ENCODE data around the gene LRRTM4.

LRRTM4 gene

GRCh38 chr2:76839826-76840225 lies 682.4 kb downstream of the LRRTM4 start:
- TF ChIP-seq CTCF (IDR thresholded peaks at IDR 0.05; ENCODE audit: extremely low read depth, missing control alignments), result no peak
- no peak for DNase-seq (ENCODE audit: low spot score)

- no peak for TF ChIP-seq CTCF (IDR thresholded peaks at IDR 0.05; ENCODE audit: extremely low read depth, missing control alignments)
- DNase-seq (ENCODE audit: low spot score), result no peak
These were observed 692.6 kb downstream of the LRRTM4 start for GRCh38 chr2:76829374-76830234.

- no peak for DNase-seq (ENCODE audit: low spot score)
- no peak for TF ChIP-seq CTCF (IDR thresholded peaks at IDR 0.05; ENCODE audit: extremely low read depth, missing control alignments)
These were observed 695.5 kb downstream of the LRRTM4 start for GRCh38 chr2:76826691-76827090.

GRCh38 chr2:76825140-76825970 lies 696.8 kb downstream of the LRRTM4 start:
- TF ChIP-seq CTCF (IDR thresholded peaks at IDR 0.05; ENCODE audit: extremely low read depth, missing control alignments), result no peak
- DNase-seq (ENCODE audit: low spot score), result no peak

- TF ChIP-seq CTCF (IDR thresholded peaks at IDR 0.05; ENCODE audit: extremely low read depth, missing control alignments), result no peak
- no peak for DNase-seq (ENCODE audit: low spot score)
These were observed 700.4 kb downstream of the LRRTM4 start for GRCh38 chr2:76821731-76822130.

- DNase-seq (ENCODE audit: low spot score), result no peak
- no peak for TF ChIP-seq CTCF (IDR thresholded peaks at IDR 0.05; ENCODE audit: extremely low read depth, missing control alignments)
These were observed 709.1 kb downstream of the LRRTM4 start for GRCh38 chr2:76813084-76813483.

GRCh38 chr2:76812156-76812555 lies 710.0 kb downstream of the LRRTM4 start:
- TF ChIP-seq CTCF (IDR thresholded peaks at IDR 0.05; ENCODE audit: extremely low read depth, missing control alignments), result no peak

More at GRCh38 chr2:76812156-76812555, 710.0 kb downstream of the LRRTM4 start:
- no peak for DNase-seq (ENCODE audit: low spot score)
